GM10248 (cell line): Measurements from ENCODE around the gene MAP7D1.

Experiments used
- CTCF ChIA-PET: fragments of 300-600 bp; sonication (Branson Sonifier 250); formaldehyde crosslinking; extraction: SDS; loops from one replicate; lab custom pipeline; 2021; ENCODE audit warnings: antibody characterized with exemption; lab: Yijun Ruan, JAX
- POLR2A ChIA-PET: fragments of 350-650 bp; sonication (Branson Sonifier 250); formaldehyde crosslinking; extraction: SDS; loops from one replicate; lab custom pipeline; 2020; ENCODE audit warnings: antibody characterized with exemption; lab: Yijun Ruan, JAX
- DNase-seq: peaks from one replicate; pipeline ENCODE4 v3.0.0; 2012; ENCODE audit errors: extremely low spot score
- TF ChIP-seq, protein P1 (sequence below): IDR thresholded peaks from 2 replicates; pipeline ENCODE4 v1.5.1; 2012; ENCODE audit warnings: mild to moderate bottlenecking, low read depth; ENCODE audit errors: extremely low read depth, missing control alignments, control extremely low read depth

MAP7D1 gene

DNA sequence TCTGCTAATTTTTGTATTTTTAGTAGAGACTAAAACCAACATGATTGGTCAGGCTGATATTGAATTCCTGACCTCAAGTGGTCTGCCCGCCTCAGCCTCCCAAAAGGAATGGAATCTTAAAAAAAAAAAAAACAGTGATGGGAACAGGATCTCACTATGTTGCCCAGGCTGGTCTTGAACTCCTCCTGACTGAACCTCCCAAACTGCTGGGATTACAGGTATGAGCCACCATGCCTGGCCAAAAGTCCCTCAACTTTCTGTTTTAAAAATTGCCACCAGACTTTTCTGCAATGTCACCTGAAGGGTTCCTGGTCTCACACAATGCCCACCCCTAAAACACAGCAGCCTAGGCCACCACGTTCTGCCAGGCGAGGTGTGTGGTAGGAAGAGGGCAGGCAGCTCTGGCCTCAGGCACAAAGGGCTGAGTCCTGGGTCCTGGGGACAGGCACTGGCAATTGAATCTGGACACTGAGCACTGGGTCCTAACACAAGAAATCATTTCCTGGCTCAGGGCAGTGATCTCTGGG lies 47.1 kb downstream of the MAP7D1 start:
- POLR2A ChIA-PET: no interaction called here
- CTCF ChIA-PET: interaction anchor here (0.9 kb wide), 1 partner anchor 15 kb away, joined by 3 read pairs; no protein-coding TSS in a partner anchor
- TF ChIP-seq, protein P1, sequence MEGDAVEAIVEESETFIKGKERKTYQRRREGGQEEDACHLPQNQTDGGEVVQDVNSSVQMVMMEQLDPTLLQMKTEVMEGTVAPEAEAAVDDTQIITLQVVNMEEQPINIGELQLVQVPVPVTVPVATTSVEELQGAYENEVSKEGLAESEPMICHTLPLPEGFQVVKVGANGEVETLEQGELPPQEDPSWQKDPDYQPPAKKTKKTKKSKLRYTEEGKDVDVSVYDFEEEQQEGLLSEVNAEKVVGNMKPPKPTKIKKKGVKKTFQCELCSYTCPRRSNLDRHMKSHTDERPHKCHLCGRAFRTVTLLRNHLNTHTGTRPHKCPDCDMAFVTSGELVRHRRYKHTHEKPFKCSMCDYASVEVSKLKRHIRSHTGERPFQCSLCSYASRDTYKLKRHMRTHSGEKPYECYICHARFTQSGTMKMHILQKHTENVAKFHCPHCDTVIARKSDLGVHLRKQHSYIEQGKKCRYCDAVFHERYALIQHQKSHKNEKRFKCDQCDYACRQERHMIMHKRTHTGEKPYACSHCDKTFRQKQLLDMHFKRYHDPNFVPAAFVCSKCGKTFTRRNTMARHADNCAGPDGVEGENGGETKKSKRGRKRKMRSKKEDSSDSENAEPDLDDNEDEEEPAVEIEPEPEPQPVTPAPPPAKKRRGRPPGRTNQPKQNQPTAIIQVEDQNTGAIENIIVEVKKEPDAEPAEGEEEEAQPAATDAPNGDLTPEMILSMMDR: no peak
- no peak for DNase-seq

DNA sequence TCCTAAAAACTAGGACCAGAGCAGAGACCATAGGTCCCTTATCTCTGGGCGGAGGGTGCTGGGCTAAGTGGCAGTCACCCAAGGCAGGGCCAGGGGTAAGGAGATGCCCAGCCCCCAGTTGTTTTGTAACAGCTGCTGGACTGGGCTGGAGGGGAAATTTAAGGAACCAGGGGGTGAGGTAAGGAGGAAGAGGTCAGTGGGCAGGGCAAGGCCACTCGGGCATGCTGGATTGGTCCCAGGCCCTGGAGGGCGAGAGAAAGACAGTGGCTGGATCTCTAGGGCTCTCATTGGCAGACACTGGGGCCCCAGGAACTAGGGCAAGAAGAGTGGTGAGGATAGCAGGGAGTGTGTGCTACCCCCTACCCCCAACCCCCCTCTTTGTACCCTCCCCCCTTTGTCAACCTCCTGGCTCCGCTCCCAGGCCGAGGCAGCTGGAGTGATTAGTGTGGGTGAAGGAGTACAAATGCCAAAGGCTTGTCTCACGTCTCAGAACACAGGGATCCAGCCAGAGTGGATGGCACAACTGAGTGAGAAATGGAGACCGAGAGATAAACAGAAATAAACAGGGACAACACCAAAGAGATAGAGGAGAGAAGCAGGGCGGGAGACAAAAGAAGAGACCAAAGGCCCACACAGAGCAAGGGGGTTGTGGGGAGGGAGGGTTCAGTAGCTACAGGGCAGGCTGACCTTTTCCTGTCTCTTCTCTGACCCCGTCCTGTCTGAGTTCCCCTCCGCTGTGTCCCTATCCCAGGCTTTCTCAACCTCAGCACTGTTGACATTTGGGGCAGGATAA lies 47.8 kb downstream of the MAP7D1 start:
- TF ChIP-seq, protein P1: no peak
- DNase-seq: peak; percentile 3
- ChIA-PET CTCF (interaction anchor here (0.9 kb wide), 1 partner anchor 16 kb away, joined by 3 read pairs; no protein-coding TSS in a partner anchor), POLR2A (no interaction called here)

DNA sequence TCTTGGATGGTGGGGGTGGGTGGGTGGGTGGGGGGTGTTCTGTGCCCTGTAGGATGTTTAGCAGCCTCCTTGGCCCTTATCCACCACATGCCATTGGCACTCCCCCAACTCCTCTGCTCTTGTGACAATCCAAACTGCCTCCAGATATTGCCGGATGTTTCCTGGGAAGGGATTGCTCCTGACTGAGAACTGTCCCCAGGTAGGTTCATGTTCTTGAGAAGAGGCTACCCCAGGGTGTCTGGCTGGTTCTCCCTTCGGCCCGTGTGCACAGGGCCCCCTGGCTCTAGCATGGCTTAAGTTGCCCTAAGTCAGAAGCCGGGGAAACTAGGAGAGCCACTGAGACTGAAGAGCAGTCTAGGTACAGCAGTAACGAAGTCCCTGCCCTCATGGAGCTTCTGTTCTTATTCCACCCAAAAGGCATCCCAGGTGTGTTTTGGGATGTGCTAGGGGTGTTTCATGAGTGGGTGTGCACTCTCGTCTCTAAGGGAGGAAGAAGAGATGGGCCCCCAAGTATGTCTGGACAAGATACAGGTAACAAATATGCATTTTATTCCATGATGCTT lies 48.5 kb downstream of the MAP7D1 start:
- ChIA-PET CTCF (no interaction called here), POLR2A (no interaction called here)
- TF ChIP-seq, protein P1: no peak
- no peak for DNase-seq

DNA sequence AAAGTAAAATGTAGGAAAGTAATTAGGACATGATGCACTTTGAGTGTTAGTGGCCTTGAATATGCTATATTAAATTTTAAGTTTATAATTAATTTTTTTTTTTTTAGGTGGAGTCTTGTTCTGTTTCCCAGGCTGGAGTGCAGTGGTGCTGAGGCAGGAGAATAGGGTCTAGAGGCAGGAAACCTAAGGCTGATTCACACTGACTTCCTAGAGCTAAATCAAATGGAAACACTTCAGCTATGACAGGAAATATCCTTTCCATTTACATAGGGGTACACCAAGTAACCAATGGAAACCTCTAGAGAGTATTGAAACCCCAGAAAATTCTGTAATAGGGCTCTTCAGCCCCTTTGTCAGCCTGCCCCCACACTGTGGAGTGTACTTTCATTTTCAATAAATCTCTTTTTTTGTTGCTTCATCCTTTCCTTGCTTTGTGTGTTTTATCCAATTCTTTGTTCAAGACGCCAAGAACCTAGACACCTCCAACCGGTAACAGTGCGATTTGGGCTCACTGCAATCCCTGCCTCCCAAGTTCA lies 50.4 kb downstream of the MAP7D1 start:
- POLR2A ChIA-PET: interaction anchor here (0.7 kb wide), 1 partner anchor 14 kb away, joined by 6 read pairs; no protein-coding TSS in a partner anchor
- CTCF ChIA-PET: interaction anchor here (1.3 to 4.6 kb wide), 2 partner anchors 16 to 18 kb away, joined by 3 to 15 read pairs; no protein-coding TSS in a partner anchor
- TF ChIP-seq, protein P1: no peak
- no peak for DNase-seq

DNA sequence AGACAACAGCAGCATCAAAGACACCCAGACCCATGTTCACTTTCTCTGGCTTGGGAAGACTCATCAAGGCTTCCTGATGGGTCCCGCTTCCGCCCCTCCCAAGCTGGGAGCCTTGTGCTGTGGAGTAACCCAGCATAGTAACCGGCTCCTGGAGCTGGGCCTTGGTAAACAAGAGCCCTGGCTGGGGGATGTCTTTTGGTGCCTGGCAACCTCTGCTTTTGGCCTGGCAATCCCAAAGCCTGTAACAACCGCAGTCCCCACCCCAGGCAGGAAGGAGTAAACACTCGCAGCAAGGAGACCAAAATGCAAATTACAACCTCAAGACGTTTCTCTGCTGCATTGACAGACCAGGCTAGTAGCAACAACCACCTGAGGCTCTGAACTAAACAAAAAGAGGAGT lies 51.4 kb downstream of the MAP7D1 start:
- CTCF ChIA-PET: interaction anchor here (4.6 kb wide), 1 partner anchor 19 kb away, joined by 15 read pairs; no protein-coding TSS in a partner anchor
- TF ChIP-seq, protein P1: no peak
- POLR2A ChIA-PET: no interaction called here
- DNase-seq: peak; percentile 32

DNA sequence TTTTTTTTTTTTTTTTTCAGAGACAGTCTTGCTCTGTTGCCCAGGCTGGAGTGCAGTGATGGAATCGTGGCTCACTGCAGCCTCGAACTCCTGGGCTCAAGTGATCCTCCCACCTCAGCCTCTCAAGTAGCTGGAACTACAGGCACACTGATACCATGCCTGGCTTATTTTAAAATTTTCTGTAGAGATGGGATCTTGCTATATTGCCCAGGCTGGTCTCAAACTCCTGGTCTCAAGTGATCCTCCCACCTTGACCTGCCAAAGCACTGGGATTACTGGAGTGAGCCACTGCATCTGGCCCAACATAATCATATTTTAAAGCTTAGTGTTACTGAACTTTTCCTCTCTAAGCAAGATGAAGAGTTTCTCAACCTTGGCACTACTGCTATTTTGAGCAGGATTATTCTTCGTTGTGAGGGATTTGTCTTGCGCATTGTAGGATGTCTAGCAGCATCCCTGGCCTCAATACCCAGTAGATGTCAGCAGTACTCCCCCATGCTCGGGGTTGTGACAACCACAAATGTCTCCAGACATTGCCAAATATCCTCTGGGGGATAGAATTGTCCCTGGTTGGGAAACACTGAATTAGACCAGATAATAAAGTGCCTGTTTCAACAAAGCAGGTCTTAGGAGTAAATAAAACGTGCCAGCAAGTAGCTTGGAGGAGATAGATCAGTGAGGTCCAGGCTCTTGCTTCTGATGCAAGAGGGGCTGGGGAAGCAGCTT lies 53.2 kb downstream of the MAP7D1 start:
- POLR2A ChIA-PET: no interaction called here
- CTCF ChIA-PET: interaction anchor here (0.7 to 4.6 kb wide), 3 partner anchors 16 to 29 kb away, joined by 3 to 15 read pairs (median 4); partner anchors contain the start of gene THRAP3
- no peak for DNase-seq
- TF ChIP-seq, protein P1: no peak
